ENCODE measurements around the gene DGKG. TPM values are rescaled to one million over a fixed set of nuclear protein-coding genes. Genes with fewer than 3 reads are reported as not detected.

The DGKG gene
- total RNA-seq, 1 donor from 2014 or later, result 65.7 TPM

DNA sequence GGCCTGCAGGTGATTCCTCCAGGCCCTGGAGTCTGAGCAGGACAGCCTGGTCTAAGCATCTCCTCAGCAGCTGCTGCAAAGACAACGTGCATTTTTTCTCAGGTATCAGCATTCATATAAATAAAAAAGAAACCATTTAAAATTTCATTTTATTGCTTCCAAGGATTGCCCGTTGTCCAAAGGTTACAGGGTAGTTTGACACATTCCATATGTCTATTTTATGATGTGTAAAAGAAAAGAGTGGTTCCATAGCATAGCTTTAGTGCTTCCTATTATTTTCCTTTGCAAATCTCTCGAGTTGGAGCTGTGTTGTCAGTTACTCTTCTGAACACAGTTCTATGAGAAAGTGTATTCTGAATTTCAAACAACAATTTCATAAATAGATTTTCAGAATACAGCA is 7.2 kb upstream of the DGKG start:
- no peak overlapping the region for H3K4me3 ChIP-seq
- H3K27me3 ChIP-seq (ENCODE audit: low read depth), result peaks cover 5% of the 10 kb centered on the region
- H3K27ac ChIP-seq (replicated peaks), result no peak overlapping the region
- TF ChIP-seq, protein P1, sequence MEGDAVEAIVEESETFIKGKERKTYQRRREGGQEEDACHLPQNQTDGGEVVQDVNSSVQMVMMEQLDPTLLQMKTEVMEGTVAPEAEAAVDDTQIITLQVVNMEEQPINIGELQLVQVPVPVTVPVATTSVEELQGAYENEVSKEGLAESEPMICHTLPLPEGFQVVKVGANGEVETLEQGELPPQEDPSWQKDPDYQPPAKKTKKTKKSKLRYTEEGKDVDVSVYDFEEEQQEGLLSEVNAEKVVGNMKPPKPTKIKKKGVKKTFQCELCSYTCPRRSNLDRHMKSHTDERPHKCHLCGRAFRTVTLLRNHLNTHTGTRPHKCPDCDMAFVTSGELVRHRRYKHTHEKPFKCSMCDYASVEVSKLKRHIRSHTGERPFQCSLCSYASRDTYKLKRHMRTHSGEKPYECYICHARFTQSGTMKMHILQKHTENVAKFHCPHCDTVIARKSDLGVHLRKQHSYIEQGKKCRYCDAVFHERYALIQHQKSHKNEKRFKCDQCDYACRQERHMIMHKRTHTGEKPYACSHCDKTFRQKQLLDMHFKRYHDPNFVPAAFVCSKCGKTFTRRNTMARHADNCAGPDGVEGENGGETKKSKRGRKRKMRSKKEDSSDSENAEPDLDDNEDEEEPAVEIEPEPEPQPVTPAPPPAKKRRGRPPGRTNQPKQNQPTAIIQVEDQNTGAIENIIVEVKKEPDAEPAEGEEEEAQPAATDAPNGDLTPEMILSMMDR (IDR thresholded peaks at IDR 0.05; ENCODE audit: borderline replicate concordance), result no peak
- H3K36me3 ChIP-seq, result no peaks in the 10 kb centered on the region
- H3K4me1 ChIP-seq, result peaks cover 24% of the 10 kb centered on the region
- intact Hi-C loops (cut with micrococcal nuclease), result no loop called here
- no peak for DNase-seq
- H3K9me3 ChIP-seq (replicated peaks), result no peaks in the 10 kb centered on the region

GRCh38 chr3:186368717-186369116 is 6.7 kb upstream of the DGKG start:
- intact Hi-C loops (cut with micrococcal nuclease), result no loop called here
- Histone ChIP-seq H3K9me3 (replicated peaks) (no peaks in the 10 kb centered on the region), H3K27ac (replicated peaks) (no peak overlapping the region), H3K36me3 (no peaks in the 10 kb centered on the region), H3K4me1 (peaks cover 24% of the 10 kb centered on the region), H3K4me3 (no peak overlapping the region), H3K27me3 (ENCODE audit: low read depth) (peaks cover 8% of the 10 kb centered on the region)
- DNase-seq, result no peak
- TF ChIP-seq, protein P1 (IDR thresholded peaks at IDR 0.05; ENCODE audit: borderline replicate concordance), result no peak

DNA sequence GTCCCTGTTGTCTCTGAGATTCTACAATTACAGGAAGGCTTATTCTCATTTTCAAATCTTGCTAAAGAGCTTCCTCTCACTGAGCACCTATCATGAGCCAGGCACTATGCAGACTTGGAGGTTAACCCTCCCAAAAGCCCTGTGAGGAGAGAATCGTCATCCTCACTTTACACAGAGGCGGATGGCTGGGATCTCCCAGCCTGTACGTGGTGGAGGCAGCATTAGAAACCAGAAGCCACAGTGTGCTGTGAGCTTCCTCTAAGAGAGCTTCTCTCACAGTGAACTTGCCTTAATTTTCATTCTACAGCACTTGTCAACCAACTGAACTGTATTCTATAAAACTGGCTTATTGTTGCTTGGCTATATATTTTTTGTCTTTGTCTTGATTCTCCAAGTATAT is 6.1 kb upstream of the DGKG start:
- H3K9me3 ChIP-seq (replicated peaks), result no peaks in the 10 kb centered on the region
- H3K27ac ChIP-seq (replicated peaks), result no peak overlapping the region
- TF ChIP-seq, protein P1 (IDR thresholded peaks at IDR 0.05; ENCODE audit: borderline replicate concordance), result no peak
- no peak overlapping the region for H3K4me3 ChIP-seq
- no peak for DNase-seq
- H3K4me1 ChIP-seq, result peaks cover 25% of the 10 kb centered on the region
- no peaks in the 10 kb centered on the region for H3K36me3 ChIP-seq
- H3K27me3 ChIP-seq (ENCODE audit: low read depth), result peaks cover 14% of the 10 kb centered on the region
- intact Hi-C loops (cut with micrococcal nuclease), result no loop called here

GRCh38 chr3:186367631-186368030 is 5.6 kb upstream of the DGKG start:
- H3K4me3 ChIP-seq, result no peak overlapping the region
- TF ChIP-seq, protein P1 (IDR thresholded peaks at IDR 0.05; ENCODE audit: borderline replicate concordance), result no peak
- no peaks in the 10 kb centered on the region for H3K36me3 ChIP-seq
- intact Hi-C loops (cut with micrococcal nuclease), result no loop called here
- H3K27ac ChIP-seq (replicated peaks), result no peak overlapping the region
- peaks cover 19% of the 10 kb centered on the region for H3K27me3 ChIP-seq (ENCODE audit: low read depth)
- no peak for DNase-seq
- H3K4me1 ChIP-seq, result peaks cover 31% of the 10 kb centered on the region
- no peaks in the 10 kb centered on the region for H3K9me3 ChIP-seq (replicated peaks)

DNA sequence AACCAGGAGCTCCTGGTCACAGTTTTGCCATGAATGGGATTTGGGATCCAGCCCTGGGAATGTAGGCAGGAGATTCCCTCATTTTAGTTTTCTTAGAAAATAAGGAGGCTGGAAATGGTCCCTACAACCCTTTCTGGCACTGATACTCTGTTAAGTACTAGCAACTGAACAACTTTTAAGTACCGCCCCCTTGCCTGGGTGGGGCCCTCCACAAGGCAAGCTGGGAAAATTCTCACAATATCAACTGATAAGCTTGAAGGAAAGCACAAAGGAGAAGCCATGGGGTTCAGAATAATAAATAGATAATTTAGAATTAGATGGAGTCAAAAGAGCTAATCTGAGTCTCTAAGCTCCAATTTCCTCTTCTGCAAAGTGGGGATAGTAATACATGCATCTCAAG is 4.2 kb upstream of the DGKG start:
- TF ChIP-seq, protein P1 (IDR thresholded peaks at IDR 0.05; ENCODE audit: borderline replicate concordance), result no peak
- Histone ChIP-seq H3K27me3 (ENCODE audit: low read depth) (peaks cover 33% of the 10 kb centered on the region), H3K36me3 (no peaks in the 10 kb centered on the region), H3K4me3 (no peak overlapping the region), H3K27ac (replicated peaks) (peak overlapping the region; percentile 89), H3K9me3 (replicated peaks) (no peaks in the 10 kb centered on the region), H3K4me1 (peaks cover 44% of the 10 kb centered on the region)
- intact Hi-C loops (cut with micrococcal nuclease), result no loop called here
- DNase-seq, result peak; percentile 18
